ENCODE measurements around the gene WBP2.
"Not testable (repeated sequence)": the region's sequence is repeated elsewhere in the genome, so short reads cannot be mapped to it uniquely, and the experiment has no call there.

Gene WBP2

GRCh38 chr17:75888484-75888883, 33.3 kb upstream of the WBP2 start:
- no peak for DNase-seq

- not testable (repeated sequence) for DNase-seq
Observed at GRCh38 chr17:75885860-75886259, 30.7 kb upstream of the WBP2 start.

GRCh38 chr17:75885431-75885830, 30.3 kb upstream of the WBP2 start:
- peak in 1 of 2 donors; percentile 10 for DNase-seq

GRCh38 chr17:75881678-75882454, 26.7 kb upstream of the WBP2 start:
- no peak for DNase-seq

GRCh38 chr17:75880266-75880665, 25.1 kb upstream of the WBP2 start:
- DNase-seq = no peak

- peak in 1 of 2 donors; percentile 36 for DNase-seq
Observed at GRCh38 chr17:75878174-75878998, 23.3 kb upstream of the WBP2 start, which contains the start of gene TRIM47. TSS of gene TRIM47 (minus strand) at chr17:75878581. CDS start at chr17:75878548, 33 bp downstream.

GRCh38 chr17:75877752-75878173, 22.6 kb upstream of the WBP2 start:
- peak in 1 of 2 donors; percentile 36 for DNase-seq

- DNase-seq = no peak
Observed at GRCh38 chr17:75876938-75877751, 22.0 kb upstream of the WBP2 start.

- DNase-seq = no peak
Observed at GRCh38 chr17:75876190-75876937, 21.2 kb upstream of the WBP2 start.

- no peak for DNase-seq
Observed at GRCh38 chr17:75875940-75876189, 20.7 kb upstream of the WBP2 start.

GRCh38 chr17:75875182-75875939, 20.2 kb upstream of the WBP2 start:
- DNase-seq = no peak

GRCh38 chr17:75874323-75875181, 19.4 kb upstream of the WBP2 start:
- DNase-seq = no peak

GRCh38 chr17:75873587-75874322, 18.6 kb upstream of the WBP2 start:
- no peak for DNase-seq

- no peak for DNase-seq
Observed at GRCh38 chr17:75872434-75873351, 17.6 kb upstream of the WBP2 start.

GRCh38 chr17:75870228-75870627, 15.1 kb upstream of the WBP2 start:
- DNase-seq = not testable (repeated sequence)

GRCh38 chr17:75869282-75870141, 14.4 kb upstream of the WBP2 start:
- DNase-seq = no peak

- DNase-seq = not testable (repeated sequence)
Observed at GRCh38 chr17:75868730-75869281, 13.7 kb upstream of the WBP2 start.

All from bone marrow (tissue), 2 donors.